Mesenteric fat pad (tissue), 1 donor: ENCODE measurements around the gene CACNA1D. TPM values are rescaled to one million over a fixed set of nuclear protein-coding genes. Genes with fewer than 3 reads are reported as not detected.
"Not testable (repeated sequence)": the region's sequence is repeated elsewhere in the genome, so short reads cannot be mapped to it uniquely, and the experiment has no call there.

Source experiments
- DNase-seq: peaks from one replicate; pipeline ENCODE4 v3.0.0-alpha.2; 2020; ENCODE audit warnings: low spot score
- total RNA-seq: library from RNA; stranded (reverse); fragmentation: NEBNext Ultra II Directional; extraction: Animal tissue kit (Norgen Biotek cat#: 25700); gene quantifications from one replicate; pipeline ENCODE4 v1.2.1, GENCODE V29; 2021
- donor health status: DM: yes; HTN: yes; CAD: no.

Gene CACNA1D
- total RNA-seq, 1 donor from 2014 or later, result 0.45 TPM

GRCh38 chr3:53612508-53612907, 118.1 kb downstream of the CACNA1D start:
- no peak for DNase-seq

GRCh38 chr3:53613125-53613524, 118.7 kb downstream of the CACNA1D start:
- no peak for DNase-seq

GRCh38 chr3:53614307-53614706, 119.9 kb downstream of the CACNA1D start:
- DNase-seq, result no peak

- no peak for DNase-seq
Observed at GRCh38 chr3:53616321-53616720, 121.9 kb downstream of the CACNA1D start.

DNA sequence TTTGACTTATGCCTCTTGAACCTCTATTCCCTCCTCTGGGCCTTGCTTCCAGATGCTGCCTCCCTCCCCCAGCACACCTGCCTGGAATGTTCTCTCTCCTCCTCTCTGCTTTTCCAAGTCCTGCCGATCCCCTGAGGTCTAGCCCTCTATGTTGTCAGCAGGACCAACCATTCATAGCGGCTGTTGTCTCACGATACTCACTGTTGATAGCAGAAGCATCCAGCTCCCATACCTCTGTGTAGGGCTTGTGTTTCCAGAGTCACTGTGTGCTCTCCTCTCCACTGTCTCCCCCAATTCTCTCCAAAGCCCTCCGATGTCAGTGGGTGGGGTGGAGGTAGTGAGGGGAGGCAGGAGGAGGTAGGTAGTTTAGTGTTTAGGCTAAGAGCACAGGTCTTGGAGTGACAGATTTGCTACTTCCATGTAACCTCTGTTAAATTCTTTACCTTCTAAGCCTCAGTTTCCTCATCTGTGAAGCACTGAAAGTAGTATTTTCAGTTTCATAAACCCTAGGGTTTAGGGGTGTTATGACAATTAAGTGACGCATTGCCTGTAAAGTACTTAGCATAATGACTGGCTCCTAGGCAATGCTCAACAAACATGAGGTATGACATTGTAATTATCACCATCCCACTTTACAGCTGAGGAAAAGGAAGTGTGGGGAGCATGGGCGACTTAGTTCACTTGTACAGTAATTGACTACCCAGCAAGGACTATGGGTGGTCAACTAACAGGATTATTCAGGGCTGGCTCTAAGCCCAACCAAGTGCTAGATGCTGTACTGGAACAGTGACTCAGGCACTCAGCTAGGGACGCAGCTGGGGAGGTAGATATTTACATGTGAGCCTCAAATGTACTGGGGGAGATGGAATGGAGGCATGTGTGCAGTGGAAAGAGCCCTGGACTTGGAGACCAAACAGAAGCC, 122.8 kb downstream of the CACNA1D start:
- no peak for DNase-seq

- DNase-seq, result no peak
Observed at GRCh38 chr3:53617893-53618523, 123.6 kb downstream of the CACNA1D start.

DNA sequence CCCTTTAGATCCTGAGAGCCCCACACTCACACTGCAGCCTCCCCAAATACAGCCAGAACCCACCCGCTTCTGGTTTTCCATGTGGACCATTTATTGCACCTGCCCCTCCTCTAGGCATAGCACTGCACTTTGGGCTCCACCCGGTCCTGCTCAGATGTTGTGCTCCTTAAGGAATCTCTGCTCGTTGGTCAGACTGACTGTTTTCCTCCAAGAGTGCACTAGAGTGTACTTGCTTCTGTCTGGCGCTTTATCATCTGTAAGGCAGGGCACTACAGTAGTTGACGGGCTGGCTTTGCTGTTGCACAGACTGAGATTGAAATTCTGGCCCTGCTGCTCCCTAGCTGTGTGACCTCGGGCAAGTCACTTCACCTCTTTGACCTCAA, 124.1 kb downstream of the CACNA1D start:
- no peak for DNase-seq

DNA sequence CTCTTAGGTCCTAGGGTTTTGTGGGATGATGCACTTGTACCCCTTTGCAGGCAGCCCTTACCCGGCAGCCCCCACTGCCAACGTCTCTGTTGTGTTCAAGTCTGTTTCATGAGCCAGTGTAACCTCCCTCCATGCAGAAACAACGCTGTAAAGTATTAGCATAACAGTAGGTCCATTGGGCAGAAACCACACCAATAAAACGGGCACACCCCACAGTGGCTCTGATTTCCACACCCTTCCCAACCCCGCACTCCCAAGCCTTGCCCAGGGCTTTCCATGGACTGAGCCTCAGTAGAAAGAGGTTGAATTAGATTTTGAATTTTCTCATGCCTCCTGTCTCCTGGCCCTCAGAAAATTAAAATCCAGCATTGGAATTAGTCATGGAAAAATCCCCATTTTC, 124.5 kb downstream of the CACNA1D start:
- no peak for DNase-seq

DNA sequence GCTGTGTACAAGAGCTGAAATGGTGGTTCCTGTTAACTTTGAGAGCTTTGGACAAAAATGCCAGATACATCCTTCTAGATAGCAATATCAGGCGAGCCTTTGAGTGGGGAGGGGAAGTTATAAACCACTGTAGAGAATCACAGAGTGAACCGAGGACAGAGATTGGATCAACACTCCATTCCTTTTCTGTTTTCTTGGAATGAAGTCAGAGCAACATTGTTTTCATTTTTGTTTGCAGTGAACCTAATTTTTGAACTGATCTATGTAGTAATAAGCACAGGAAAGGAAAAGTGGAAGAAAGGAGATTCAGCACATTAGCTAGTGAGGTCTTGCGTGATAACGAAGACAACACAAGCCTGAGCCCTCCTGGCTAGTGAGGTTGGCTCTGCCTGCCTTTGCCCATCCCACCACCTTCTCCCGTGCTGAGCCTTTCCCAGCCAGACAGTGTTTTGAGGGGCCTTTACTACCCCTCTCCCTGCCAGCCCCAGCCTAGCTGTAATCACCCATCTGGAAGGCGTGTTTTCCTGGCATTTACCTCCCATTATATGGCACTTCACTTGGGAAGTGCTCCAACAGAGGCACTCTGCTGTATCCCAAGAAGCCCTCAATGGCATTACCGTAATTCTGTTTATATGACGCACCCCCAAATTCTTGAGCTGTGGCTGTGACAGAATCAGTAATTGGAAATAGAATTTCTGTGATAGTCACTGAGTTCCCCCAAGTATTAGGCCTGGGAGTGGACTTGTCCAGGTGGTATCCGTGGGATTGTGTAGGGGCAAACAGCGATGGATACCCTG, 129.8 kb downstream of the CACNA1D start:
- DNase-seq, result no peak

- no peak for DNase-seq
Observed at GRCh38 chr3:53626876-53627275, 132.5 kb downstream of the CACNA1D start.

GRCh38 chr3:53628536-53629401, 134.4 kb downstream of the CACNA1D start:
- no peak for DNase-seq

- no peak for DNase-seq
Observed at GRCh38 chr3:53629402-53629723, 135.0 kb downstream of the CACNA1D start.

DNA sequence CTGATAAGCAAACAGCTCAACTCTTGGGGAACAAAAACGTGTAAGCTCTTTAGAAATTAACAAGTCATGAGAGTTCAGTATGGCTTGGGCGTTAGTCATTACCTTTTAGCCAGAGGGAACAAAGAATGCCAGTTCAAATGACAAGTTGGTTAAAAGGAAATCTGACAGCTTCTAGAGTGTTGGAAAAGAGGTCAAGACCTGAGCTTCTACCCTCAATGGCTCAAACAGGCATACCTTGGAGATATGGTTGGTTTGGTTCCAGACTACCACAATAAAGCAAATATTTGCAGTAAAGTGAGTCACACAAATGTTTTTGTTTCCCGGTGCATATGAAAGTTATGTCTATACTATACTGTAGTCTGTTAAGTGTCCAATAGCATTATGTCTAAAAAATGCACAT, 136.1 kb downstream of the CACNA1D start:
- DNase-seq, result no peak

- DNase-seq, result no peak
Observed at GRCh38 chr3:53633197-53633787, 138.9 kb downstream of the CACNA1D start.

DNA sequence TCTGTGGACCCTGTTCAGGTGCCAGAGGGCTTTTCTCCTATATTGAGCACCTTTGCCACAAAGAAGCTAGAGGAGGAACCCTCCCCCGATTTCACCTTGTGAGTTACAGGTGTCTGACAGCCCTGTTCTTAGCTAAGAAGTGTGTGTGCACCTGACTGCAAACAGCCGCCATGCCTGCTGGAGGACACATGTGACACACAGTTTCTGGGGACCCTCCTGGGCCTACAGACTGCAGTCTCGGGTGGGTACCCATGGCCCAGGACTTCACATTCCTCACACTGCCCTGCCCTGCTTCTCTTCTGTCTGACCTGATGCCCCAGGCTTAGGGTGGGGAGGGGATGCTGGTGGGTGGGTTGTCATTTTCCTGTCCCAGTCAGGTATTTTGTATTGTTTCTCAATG, 140.6 kb downstream of the CACNA1D start:
- DNase-seq, result no peak

- not testable (repeated sequence) for DNase-seq
Observed at GRCh38 chr3:53638806-53639205, 144.4 kb downstream of the CACNA1D start.

- no peak for DNase-seq
Observed at GRCh38 chr3:53641397-53641796, 147.0 kb downstream of the CACNA1D start.

DNA sequence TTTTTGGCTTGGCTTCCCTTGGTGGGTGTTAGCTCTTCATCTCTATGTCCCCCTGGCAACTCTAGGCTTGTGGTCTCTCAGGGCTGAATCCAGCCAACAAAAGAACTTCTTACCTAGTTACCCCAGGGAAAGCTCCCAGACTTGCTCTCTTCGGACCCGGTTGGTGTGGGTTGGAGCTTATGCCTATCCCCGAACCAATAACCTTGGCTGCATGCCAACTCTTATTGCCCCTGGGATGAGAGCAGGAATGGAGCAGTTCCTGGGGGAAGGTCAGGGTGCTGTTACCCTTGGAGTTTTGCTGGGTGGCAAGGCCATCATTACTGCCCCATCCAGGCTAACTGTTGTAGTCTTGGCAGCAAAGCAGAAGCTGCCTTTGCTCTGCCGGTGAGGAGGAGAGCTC, 147.8 kb downstream of the CACNA1D start:
- DNase-seq, result no peak

DNA sequence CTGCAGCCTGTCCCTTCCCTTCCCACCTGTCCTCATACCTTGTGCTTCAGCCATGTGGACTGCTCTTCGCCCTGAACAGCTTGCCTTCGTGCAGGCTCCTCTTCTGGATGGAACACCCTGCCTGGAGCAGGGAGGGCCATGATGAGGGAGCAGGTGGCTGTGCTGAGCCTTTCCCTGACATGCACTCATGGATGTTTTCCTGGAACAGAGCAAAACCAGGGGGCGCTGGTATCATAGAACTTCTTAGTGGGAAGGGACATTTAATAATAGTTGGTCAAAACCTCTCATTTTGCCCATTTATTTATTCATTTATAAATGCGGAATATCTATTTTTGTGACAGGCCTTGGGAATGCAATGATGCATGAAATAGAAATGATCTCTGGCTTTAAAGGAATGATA, 149.3 kb downstream of the CACNA1D start:
- no peak for DNase-seq

DNA sequence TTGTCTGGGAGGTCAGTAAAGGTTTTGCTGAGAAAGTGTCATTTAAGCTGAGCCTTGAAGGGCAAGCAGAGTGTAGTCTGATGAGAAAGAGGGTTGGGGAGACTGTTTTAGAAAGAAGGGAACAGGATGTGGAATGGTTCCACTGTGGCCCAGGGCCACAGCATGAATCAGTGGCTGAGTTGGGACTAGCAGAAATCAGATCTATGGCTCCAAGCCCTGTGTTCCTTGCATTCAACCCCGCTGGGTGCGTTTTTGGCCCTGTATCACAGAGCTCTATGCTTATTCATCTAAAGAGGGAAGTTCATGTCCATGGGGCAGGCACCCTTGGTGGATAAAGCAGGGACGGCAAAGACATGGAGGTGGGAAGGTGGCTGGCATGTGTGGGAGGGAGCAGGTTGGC, 151.3 kb downstream of the CACNA1D start:
- no peak for DNase-seq

DNA sequence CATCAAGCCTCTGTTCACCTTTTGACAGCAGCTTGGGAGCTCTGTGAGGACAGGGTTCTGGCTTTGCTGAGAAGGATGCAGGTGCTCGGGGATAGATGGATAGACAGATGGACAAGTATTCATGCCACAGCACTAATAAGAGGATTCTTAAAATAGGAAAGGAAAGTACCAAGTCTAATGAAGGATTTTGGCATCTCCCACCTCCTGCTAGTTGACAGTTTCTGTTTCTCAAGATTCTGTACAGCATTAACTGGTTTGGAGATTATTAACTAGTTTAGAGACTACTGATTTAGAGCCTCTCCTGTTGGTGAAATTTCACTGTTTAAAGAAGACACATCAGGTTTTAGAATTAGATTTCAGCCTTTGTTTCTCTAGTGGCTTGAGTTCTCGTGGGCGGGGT, 152.3 kb downstream of the CACNA1D start:
- DNase-seq, result no peak
